HG03095 (cell line): ENCODE results near the gene EPHA4.

Experiments used
- ATAC-seq: cut with Tn5 transposase; IDR thresholded peaks from one replicate; pipeline ENCODE4 v1.9.1; 2021; ENCODE audit warnings: moderate library complexity; ENCODE audit not compliant: unreplicated experiment

Gene EPHA4

GRCh38 chr2:221448057-221448843 lies 123.9 kb downstream of the EPHA4 start:
- ATAC-seq: no peak

- ATAC-seq: no peak
These were observed 124.8 kb downstream of the EPHA4 start for GRCh38 chr2:221447310-221447709.

- no peak for ATAC-seq
These were observed 126.0 kb downstream of the EPHA4 start for GRCh38 chr2:221446140-221446539.

GRCh38 chr2:221444106-221444505 lies 128.0 kb downstream of the EPHA4 start:
- ATAC-seq: no peak

GRCh38 chr2:221443645-221444044 lies 128.5 kb downstream of the EPHA4 start:
- ATAC-seq: no peak

GRCh38 chr2:221442128-221442527 lies 130.0 kb downstream of the EPHA4 start:
- ATAC-seq: no peak

- ATAC-seq: no peak
These were observed 132.2 kb downstream of the EPHA4 start for GRCh38 chr2:221439761-221440479.

GRCh38 chr2:221437056-221437455 lies 135.0 kb downstream of the EPHA4 start:
- ATAC-seq: no peak

- ATAC-seq: no peak
These were observed 136.9 kb downstream of the EPHA4 start for GRCh38 chr2:221435171-221435570.

GRCh38 chr2:221434142-221434541 lies 138.0 kb downstream of the EPHA4 start:
- no peak for ATAC-seq

- ATAC-seq: no peak
These were observed 140.6 kb downstream of the EPHA4 start for GRCh38 chr2:221431477-221431876.

GRCh38 chr2:221429741-221430491 lies 142.2 kb downstream of the EPHA4 start:
- ATAC-seq: no peak

- ATAC-seq: no peak
These were observed 143.2 kb downstream of the EPHA4 start for GRCh38 chr2:221428896-221429295.

- ATAC-seq: no peak
These were observed 145.2 kb downstream of the EPHA4 start for GRCh38 chr2:221426929-221427328.

GRCh38 chr2:221425891-221426290 lies 146.2 kb downstream of the EPHA4 start:
- no peak for ATAC-seq

- no peak for ATAC-seq
These were observed 146.8 kb downstream of the EPHA4 start for GRCh38 chr2:221425353-221425752.

- ATAC-seq: no peak
These were observed 148.8 kb downstream of the EPHA4 start for GRCh38 chr2:221423210-221423804.

- no peak for ATAC-seq
These were observed 149.4 kb downstream of the EPHA4 start for GRCh38 chr2:221422516-221423209.

GRCh38 chr2:221420245-221420644 lies 151.9 kb downstream of the EPHA4 start:
- no peak for ATAC-seq

GRCh38 chr2:221415789-221416188 lies 156.3 kb downstream of the EPHA4 start:
- no peak for ATAC-seq

GRCh38 chr2:221412978-221413377 lies 159.1 kb downstream of the EPHA4 start:
- ATAC-seq: no peak
